SU-DHL-6 (cell line): ENCODE measurements around the gene LAMA3.

Experiments used
- H2AFZ ChIP-seq: fragments of 200-600 bp; sonication (generic); 2 replicates; pipeline ENCODE4 v1.6.1; 2014; ENCODE audit warnings: low read depth, mild to moderate bottlenecking, moderate library complexity, mixed read lengths, antibody characterized with exemption, low read length; ENCODE audit not compliant: severe bottlenecking
- H3F3A ChIP-seq: fragments of 200-600 bp; shearing (Covaris generic); 2 replicates; pipeline ENCODE4 v1.6.0; 2016; ENCODE audit warnings: antibody characterized with exemption, mild to moderate bottlenecking; ENCODE audit not compliant: insufficient read depth
- H3K27ac ChIP-seq: fragments of 200-600 bp; sonication (generic); 2 replicates; pipeline ENCODE4 v1.5.1; 2016; ENCODE audit warnings: low read depth, mild to moderate bottlenecking, low read length, moderate library complexity, mixed read lengths
- H3K27me3 ChIP-seq: fragments of 200-600 bp; sonication (generic), shearing (Covaris generic); 2 replicates; pipeline ENCODE4 v1.6.0; 2014; ENCODE audit warnings: mild to moderate bottlenecking, low read length
- H3K36me3 ChIP-seq: fragments of 200-600 bp; sonication (generic); 2 replicates; pipeline ENCODE4 v1.6.1; 2014; ENCODE audit warnings: mild to moderate bottlenecking, low read length, mixed read lengths
- H3K4me2 ChIP-seq: fragments of 300-600, 200-600 bp; shearing (Covaris generic), sonication (generic); 2 replicates; pipeline ENCODE4 v1.6.0; 2014; ENCODE audit warnings: low read length, low read depth, mild to moderate bottlenecking; ENCODE audit not compliant: poor library complexity, severe bottlenecking
- H3K4me3 ChIP-seq: fragments of 200-600 bp; sonication (generic); 2 replicates; pipeline ENCODE4 v1.5.1; 2014; ENCODE audit warnings: antibody characterized with exemption, low read length, mild to moderate bottlenecking, mixed read lengths; ENCODE audit not compliant: insufficient read depth, poor library complexity, severe bottlenecking
- H3K79me2 ChIP-seq: fragments of 200-600 bp; sonication (generic); 2 replicates; pipeline ENCODE4 v1.6.1; 2014; ENCODE audit warnings: mild to moderate bottlenecking, low read length, moderate library complexity; ENCODE audit not compliant: insufficient read depth
- H3K9ac ChIP-seq: fragments of 200-600 bp; sonication (generic); 2 replicates; pipeline ENCODE4 v1.7.0; 2014; ENCODE audit warnings: mild to moderate bottlenecking, low read length
- H3K9me2 ChIP-seq: fragments of 200-600 bp; sonication (generic); replicated peaks from 2 replicates; pipeline ENCODE4 v1.6.1; 2014; ENCODE audit warnings: low read length; ENCODE audit not compliant: insufficient read depth
- H3K9me3 ChIP-seq: fragments of 200-600 bp; sonication (generic); 2 replicates; pipeline ENCODE4 v1.6.1; 2014; ENCODE audit warnings: low read length, mixed read lengths; ENCODE audit not compliant: insufficient read depth
- H4K20me1 ChIP-seq: fragments of 200-600 bp; sonication (generic); 2 replicates; pipeline ENCODE4 v1.6.1; 2014; ENCODE audit warnings: low read depth, mild to moderate bottlenecking, antibody characterized with exemption, low read length, moderate library complexity, mixed read lengths
- EZH2phosphoT487 ChIP-seq: fragments of 200-600 bp; sonication (generic), shearing (Covaris generic); conservative IDR thresholded peaks from 2 replicates; pipeline ENCODE4 v1.6.1; 2018; ENCODE audit warnings: mild to moderate bottlenecking, antibody characterized with exemption, low read length, moderate library complexity, mixed read lengths
- TF ChIP-seq, protein P1 (sequence below): fragments of 200-600 bp; sonication (generic); IDR thresholded peaks from one replicate; pipeline ENCODE4 v1.5.1; 2017; ENCODE audit warnings: antibody characterized with exemption, mild to moderate bottlenecking, low read length, moderate library complexity; ENCODE audit not compliant: insufficient read depth, poor library complexity, severe bottlenecking

LAMA3 gene

GRCh38 chr18:23799540-23799939 is 110.3 kb downstream of the LAMA3 start:
- Histone ChIP-seq H3K27me3 (no peaks in the 10 kb centered on the region), H3K9me3 (no peaks in the 10 kb centered on the region), H3K9ac (no peak overlapping the region), H4K20me1 (no peaks in the 10 kb centered on the region), H3K36me3 (no peaks in the 10 kb centered on the region), H3K4me3 (no peak overlapping the region), H3F3A (no peaks in the 10 kb centered on the region), H3K27ac (no peak overlapping the region), H3K79me2 (no peaks in the 10 kb centered on the region), H3K9me2 (no peaks in the 10 kb centered on the region), H2AFZ (no peak overlapping the region), H3K4me2 (no peak overlapping the region)
- TF ChIP-seq, protein P1, sequence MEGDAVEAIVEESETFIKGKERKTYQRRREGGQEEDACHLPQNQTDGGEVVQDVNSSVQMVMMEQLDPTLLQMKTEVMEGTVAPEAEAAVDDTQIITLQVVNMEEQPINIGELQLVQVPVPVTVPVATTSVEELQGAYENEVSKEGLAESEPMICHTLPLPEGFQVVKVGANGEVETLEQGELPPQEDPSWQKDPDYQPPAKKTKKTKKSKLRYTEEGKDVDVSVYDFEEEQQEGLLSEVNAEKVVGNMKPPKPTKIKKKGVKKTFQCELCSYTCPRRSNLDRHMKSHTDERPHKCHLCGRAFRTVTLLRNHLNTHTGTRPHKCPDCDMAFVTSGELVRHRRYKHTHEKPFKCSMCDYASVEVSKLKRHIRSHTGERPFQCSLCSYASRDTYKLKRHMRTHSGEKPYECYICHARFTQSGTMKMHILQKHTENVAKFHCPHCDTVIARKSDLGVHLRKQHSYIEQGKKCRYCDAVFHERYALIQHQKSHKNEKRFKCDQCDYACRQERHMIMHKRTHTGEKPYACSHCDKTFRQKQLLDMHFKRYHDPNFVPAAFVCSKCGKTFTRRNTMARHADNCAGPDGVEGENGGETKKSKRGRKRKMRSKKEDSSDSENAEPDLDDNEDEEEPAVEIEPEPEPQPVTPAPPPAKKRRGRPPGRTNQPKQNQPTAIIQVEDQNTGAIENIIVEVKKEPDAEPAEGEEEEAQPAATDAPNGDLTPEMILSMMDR: no peak
- TF ChIP-seq EZH2phosphoT487: no peak

- TF ChIP-seq, protein P1: no peak
- TF ChIP-seq EZH2phosphoT487: no peak
- Histone ChIP-seq H3K4me3 (no peak overlapping the region), H3K27ac (no peak overlapping the region), H3K9ac (no peak overlapping the region), H3K27me3 (no peaks in the 10 kb centered on the region), H3K36me3 (no peaks in the 10 kb centered on the region), H3F3A (no peaks in the 10 kb centered on the region), H2AFZ (no peak overlapping the region), H3K9me3 (no peaks in the 10 kb centered on the region), H3K4me2 (no peak overlapping the region), H4K20me1 (no peaks in the 10 kb centered on the region), H3K79me2 (no peaks in the 10 kb centered on the region), H3K9me2 (no peaks in the 10 kb centered on the region)
Observed at GRCh38 chr18:23800902-23801301, 111.6 kb downstream of the LAMA3 start.

GRCh38 chr18:23802817-23803216 is 113.6 kb downstream of the LAMA3 start:
- Histone ChIP-seq H2AFZ (no peak overlapping the region), H4K20me1 (no peaks in the 10 kb centered on the region), H3K27me3 (no peaks in the 10 kb centered on the region), H3K9ac (no peak overlapping the region), H3K9me3 (no peaks in the 10 kb centered on the region), H3K4me2 (no peak overlapping the region), H3K4me3 (no peak overlapping the region), H3F3A (no peaks in the 10 kb centered on the region), H3K27ac (no peak overlapping the region), H3K79me2 (no peaks in the 10 kb centered on the region), H3K36me3 (no peaks in the 10 kb centered on the region), H3K9me2 (no peaks in the 10 kb centered on the region)
- TF ChIP-seq, protein P1: no peak
- TF ChIP-seq EZH2phosphoT487: no peak
